DOHH2 (cell line): ENCODE measurements around the gene IRGC.

Source experiments
- CTCF ChIP-seq: fragments of 200-600 bp; sonication (generic); IDR thresholded peaks from one replicate; pipeline ENCODE4 v1.5.1; 2014; ENCODE audit warnings: antibody characterized with exemption, mild to moderate bottlenecking, low read depth, low read length; ENCODE audit not compliant: poor library complexity, severe bottlenecking
- EZH2phosphoT487 ChIP-seq: fragments of 200-600 bp; sonication (generic); IDR thresholded peaks from 2 replicates; pipeline ENCODE4 v1.6.1; 2017; ENCODE audit warnings: borderline replicate concordance, mild to moderate bottlenecking, antibody characterized with exemption, low read length, moderate library complexity, mixed read lengths

- TF ChIP-seq CTCF (no peak), EZH2phosphoT487 (no peak)
Measured at GRCh38 chr19:43729919-43730318, 14.0 kb downstream of the IRGC start.
